ENCODE data around the gene LIFR. TPM values are rescaled to one million over a fixed set of nuclear protein-coding genes. Genes with fewer than 3 reads are reported as not detected.

The LIFR gene
- total RNA-seq, 2 donors from 2014 or later = 81.7 to 85.9 TPM

GRCh38 chr5:38472541-38472940 is 83.9 kb downstream of the LIFR start:
- H3K4me3 ChIP-seq (ENCODE audit: low read length) = no peak overlapping the region
- H3K27ac Mint-ChIP-seq = no peak overlapping the region
- TF ChIP-seq, protein P1, sequence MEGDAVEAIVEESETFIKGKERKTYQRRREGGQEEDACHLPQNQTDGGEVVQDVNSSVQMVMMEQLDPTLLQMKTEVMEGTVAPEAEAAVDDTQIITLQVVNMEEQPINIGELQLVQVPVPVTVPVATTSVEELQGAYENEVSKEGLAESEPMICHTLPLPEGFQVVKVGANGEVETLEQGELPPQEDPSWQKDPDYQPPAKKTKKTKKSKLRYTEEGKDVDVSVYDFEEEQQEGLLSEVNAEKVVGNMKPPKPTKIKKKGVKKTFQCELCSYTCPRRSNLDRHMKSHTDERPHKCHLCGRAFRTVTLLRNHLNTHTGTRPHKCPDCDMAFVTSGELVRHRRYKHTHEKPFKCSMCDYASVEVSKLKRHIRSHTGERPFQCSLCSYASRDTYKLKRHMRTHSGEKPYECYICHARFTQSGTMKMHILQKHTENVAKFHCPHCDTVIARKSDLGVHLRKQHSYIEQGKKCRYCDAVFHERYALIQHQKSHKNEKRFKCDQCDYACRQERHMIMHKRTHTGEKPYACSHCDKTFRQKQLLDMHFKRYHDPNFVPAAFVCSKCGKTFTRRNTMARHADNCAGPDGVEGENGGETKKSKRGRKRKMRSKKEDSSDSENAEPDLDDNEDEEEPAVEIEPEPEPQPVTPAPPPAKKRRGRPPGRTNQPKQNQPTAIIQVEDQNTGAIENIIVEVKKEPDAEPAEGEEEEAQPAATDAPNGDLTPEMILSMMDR (conservative IDR thresholded peaks at IDR 0.05) = no peak
- H3K36me3 ChIP-seq (ENCODE audit: control insufficient read depth, insufficient read depth, low read length) = peaks cover 27% of the 10 kb centered on the region
- H3K9ac ChIP-seq (ENCODE audit: extremely low read depth, low read length, poor library complexity, severe bottlenecking) = peak overlapping the region; percentile 1
- no peak overlapping the region for H3K27ac ChIP-seq (ENCODE audit: low read depth, low read length)
- H3K9me3 Mint-ChIP-seq = no peaks in the 10 kb centered on the region
- H3K4me3 Mint-ChIP-seq = no peak overlapping the region
- H3K4me1 Mint-ChIP-seq = peaks cover 21% of the 10 kb centered on the region
- no peaks in the 10 kb centered on the region for H3K9me3 ChIP-seq (ENCODE audit: control insufficient read depth, low read length)
- no peak for DNase-seq
- WGBS, 2 experiments (ENCODE audit: insufficient coverage in 1 of 2, insufficient read length in 1 of 2) = 89 to 92% methylated on average over 3 to 7 of the region's 7 CpGs
- H3K4me1 ChIP-seq (ENCODE audit: control insufficient read depth, insufficient read depth, low read length) = peaks cover 14% of the 10 kb centered on the region
- H3K27me3 ChIP-seq (ENCODE audit: control insufficient read depth, insufficient read depth, low read length, poor library complexity, severe bottlenecking) = no peaks in the 10 kb centered on the region
- peaks cover 4% of the 10 kb centered on the region for H3K36me3 Mint-ChIP-seq (ENCODE audit: low read depth)
- H3K27me3 Mint-ChIP-seq (ENCODE audit: insufficient read depth) = peaks cover 11% of the 10 kb centered on the region

DNA sequence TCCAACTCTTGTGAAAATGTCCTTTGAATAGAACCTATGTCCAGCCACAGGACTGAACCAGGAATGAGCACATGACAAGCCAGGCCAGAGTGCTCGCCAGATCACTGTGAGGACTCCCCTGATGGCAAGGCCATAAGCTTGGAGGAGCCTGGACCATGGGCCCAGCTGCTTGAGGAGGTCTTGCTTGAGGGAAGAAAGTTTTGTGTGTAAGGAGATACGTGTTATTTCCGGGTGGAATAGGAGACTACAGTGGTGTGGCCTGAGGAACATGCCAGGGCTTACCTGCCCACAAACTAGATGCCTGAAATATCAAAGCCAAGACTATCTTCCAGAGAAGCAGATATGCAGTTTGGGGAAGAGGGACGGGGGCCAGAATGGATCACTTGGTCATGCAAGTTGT is 84.7 kb downstream of the LIFR start:
- Histone ChIP-seq H3K4me3 (ENCODE audit: low read length) (peak overlapping the region; percentile 24), H3K36me3 (ENCODE audit: control insufficient read depth, insufficient read depth, low read length) (peaks cover 19% of the 10 kb centered on the region), H3K9ac (ENCODE audit: extremely low read depth, low read length, poor library complexity, severe bottlenecking) (no peak overlapping the region), H3K9me3 (ENCODE audit: control insufficient read depth, low read length) (no peaks in the 10 kb centered on the region), H3K27ac (ENCODE audit: low read depth, low read length) (no peak overlapping the region), H3K4me1 (ENCODE audit: control insufficient read depth, insufficient read depth, low read length) (peaks cover 14% of the 10 kb centered on the region), H3K27me3 (ENCODE audit: control insufficient read depth, insufficient read depth, low read length, poor library complexity, severe bottlenecking) (no peaks in the 10 kb centered on the region)
- peaks cover 12% of the 10 kb centered on the region for H3K27me3 Mint-ChIP-seq (ENCODE audit: insufficient read depth)
- no peak overlapping the region for H3K27ac Mint-ChIP-seq
- 93 to 94% methylated on average over 2 to 4 of the region's 4 CpGs for WGBS, 2 experiments (ENCODE audit: insufficient coverage in 1 of 2, insufficient read length in 1 of 2)
- TF ChIP-seq, protein P1 (conservative IDR thresholded peaks at IDR 0.05) = no peak
- H3K36me3 Mint-ChIP-seq (ENCODE audit: low read depth) = peaks cover 4% of the 10 kb centered on the region
- no peak for DNase-seq
- H3K4me3 Mint-ChIP-seq = no peak overlapping the region
- H3K9me3 Mint-ChIP-seq = no peaks in the 10 kb centered on the region
- peaks cover 21% of the 10 kb centered on the region for H3K4me1 Mint-ChIP-seq

DNA sequence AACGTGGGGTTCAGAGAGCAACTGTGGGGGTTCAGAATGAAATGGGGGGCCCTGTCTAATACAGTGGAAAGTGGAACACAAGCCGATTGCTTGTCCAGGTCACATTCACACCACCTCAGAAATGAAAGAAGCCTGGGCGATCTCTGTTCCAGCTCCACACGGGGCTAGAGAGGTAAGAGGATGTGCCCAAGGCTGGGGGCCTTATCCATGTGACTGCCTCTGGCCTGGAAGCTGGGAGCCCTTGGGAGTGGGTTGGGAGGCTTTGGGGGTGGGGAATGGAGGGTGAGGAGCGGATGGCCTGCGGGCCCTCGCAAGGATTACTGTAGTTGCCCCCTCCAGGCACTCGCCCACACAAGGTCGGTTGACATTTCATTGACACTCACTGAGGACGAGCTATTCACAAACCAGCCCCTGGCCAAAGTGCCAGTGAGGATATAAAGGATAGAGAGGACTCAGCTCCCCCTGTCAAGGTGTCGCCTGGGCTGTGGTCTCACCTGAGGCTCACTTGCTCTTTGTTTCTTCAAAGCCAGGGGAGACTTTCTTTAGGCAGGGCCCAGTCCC is 86.7 kb downstream of the LIFR start:
- Histone ChIP-seq H3K9me3 (ENCODE audit: control insufficient read depth, low read length) (no peaks in the 10 kb centered on the region), H3K4me1 (ENCODE audit: control insufficient read depth, insufficient read depth, low read length) (peaks cover 14% of the 10 kb centered on the region), H3K9ac (ENCODE audit: extremely low read depth, low read length, poor library complexity, severe bottlenecking) (no peak overlapping the region), H3K36me3 (ENCODE audit: control insufficient read depth, insufficient read depth, low read length) (peaks cover 2% of the 10 kb centered on the region), H3K4me3 (ENCODE audit: low read length) (no peak overlapping the region), H3K27me3 (ENCODE audit: control insufficient read depth, insufficient read depth, low read length, poor library complexity, severe bottlenecking) (no peaks in the 10 kb centered on the region), H3K27ac (ENCODE audit: low read depth, low read length) (no peak overlapping the region)
- TF ChIP-seq, protein P1 (conservative IDR thresholded peaks at IDR 0.05) = no peak
- Mint-ChIP-seq H3K4me3 (no peak overlapping the region), H3K9me3 (no peaks in the 10 kb centered on the region), H3K27ac (no peak overlapping the region), H3K36me3 (ENCODE audit: low read depth) (no peaks in the 10 kb centered on the region), H3K4me1 (peaks cover 21% of the 10 kb centered on the region), H3K27me3 (ENCODE audit: insufficient read depth) (peaks cover 13% of the 10 kb centered on the region)
- WGBS, 2 experiments (ENCODE audit: insufficient coverage in 1 of 2, insufficient read length in 1 of 2) = 93 to 96% methylated on average over 5 to 11 of the region's 11 CpGs
- no peak for DNase-seq

Measured in endodermal cell (in vitro differentiated cells).